H4 (cell line): ENCODE measurements around the gene SLC2A3. TPM values are rescaled to one million over a fixed set of nuclear protein-coding genes. Genes with fewer than 3 reads are reported as not detected.
"Not testable (repeated sequence)": the region's sequence is repeated elsewhere in the genome, so short reads cannot be mapped to it uniquely, and the experiment has no call there.

ENCODE experiments used
- DNase-seq: peaks from one replicate; pipeline ENCODE4 v3.0.0-alpha.2; 2015; ENCODE audit warnings: low spot score
- total RNA-seq: library from RNA; depleted of rRNA; stranded (reverse); fragments of >200 nt; shearing (Covaris generic); gene quantifications from 2 replicates; pipeline ENCODE4 v1.2.3, GENCODE V29; 2014

The SLC2A3 gene
- total RNA-seq, 1 experiment from 2014 or later, result 51.9 TPM

DNA sequence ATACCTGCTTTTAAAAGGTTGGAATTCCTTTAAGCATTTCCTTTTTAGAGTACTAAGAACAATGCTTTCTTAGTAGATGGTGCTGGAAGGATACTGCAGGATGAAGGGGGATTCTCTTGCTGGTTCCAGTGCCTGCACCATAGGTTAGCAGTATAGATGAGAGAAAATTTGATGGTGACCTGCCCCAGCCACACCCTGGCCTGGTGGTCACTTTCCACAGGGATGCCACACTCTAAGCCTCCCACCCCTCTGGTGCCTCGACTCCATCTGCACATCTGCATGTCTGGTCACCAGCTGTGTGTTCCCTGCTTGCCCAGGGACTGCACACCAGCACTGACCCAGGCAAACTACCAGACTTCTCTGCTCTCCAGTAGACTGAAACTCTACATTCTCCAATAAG lies 19.1 kb downstream of the SLC2A3 start:
- no peak for DNase-seq

DNA sequence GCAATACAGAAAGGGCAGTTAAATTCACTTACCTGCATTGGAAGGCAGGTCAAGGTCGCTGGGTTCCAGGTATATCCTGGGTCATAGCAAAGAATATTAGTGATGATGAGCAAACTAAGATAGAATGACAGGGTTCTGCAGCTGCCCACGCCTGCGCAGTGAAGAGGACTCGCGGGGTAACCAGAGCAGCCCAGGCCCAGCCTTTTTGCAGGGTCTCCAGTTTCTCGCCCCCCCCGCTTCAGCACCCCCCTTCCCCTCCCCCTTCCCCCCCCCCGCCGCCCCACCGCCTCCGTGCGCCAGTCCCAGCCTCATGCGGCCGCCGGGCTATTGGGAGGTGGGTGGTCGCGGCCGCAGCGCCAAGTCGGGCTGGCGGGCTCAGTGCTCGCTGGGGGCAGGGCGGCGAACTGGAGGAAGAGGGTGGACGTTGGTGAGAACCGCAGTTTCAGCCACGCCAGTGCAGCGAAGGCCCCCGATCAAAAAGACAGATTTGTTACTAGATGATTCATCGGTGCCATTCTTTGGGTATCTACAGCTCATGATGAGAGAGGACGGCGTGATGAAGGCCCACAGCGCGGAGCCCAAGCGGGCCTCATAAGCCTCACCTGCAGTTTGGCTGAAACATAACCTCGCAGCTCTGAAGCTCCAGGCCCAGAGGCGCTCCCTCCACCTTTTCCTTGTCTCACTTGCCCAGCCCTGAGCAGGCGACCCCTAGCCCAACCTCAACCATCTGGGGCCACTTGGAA lies 20.2 kb downstream of the SLC2A3 start:
- DNase-seq, result no peak

DNA sequence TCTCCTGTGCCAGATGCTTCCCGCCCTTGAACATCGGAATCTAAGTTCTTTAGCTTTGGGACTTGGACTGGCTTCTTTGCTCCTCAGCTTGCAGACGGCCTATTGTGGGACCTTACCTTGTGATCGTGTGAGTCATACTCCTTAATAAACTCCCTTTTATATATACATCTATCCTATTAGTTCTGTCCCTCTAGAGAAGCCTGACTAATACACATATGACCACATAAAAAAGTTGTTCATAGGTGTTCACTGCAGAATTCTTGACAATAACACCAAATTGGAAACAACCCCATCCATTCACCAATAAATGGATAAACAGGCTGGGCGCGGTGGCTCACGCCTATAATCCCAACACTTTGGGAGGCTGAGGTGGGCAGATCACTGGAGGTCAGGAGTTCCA lies 25.9 kb downstream of the SLC2A3 start:
- not testable (repeated sequence) for DNase-seq

DNA sequence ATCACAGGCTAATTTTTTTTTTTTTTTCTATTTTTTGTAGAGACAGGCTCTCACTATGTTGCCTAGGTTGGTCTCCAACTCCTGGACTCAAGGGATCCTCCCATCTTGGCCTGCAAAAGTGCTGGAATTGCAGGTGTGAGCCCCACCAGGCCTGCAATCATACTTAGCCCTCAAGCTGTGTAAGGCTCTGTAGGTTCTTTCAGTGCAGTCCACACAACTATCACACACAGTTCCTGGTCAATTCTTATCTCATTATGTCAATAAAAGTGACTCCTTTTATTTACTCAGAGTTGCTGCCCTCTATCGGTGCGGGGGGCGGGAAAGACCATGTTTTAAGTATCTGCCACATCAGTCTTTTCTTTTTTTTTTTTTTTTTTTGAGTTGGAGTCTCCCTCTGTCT lies 29.0 kb downstream of the SLC2A3 start:
- peak; percentile 66 for DNase-seq

DNA sequence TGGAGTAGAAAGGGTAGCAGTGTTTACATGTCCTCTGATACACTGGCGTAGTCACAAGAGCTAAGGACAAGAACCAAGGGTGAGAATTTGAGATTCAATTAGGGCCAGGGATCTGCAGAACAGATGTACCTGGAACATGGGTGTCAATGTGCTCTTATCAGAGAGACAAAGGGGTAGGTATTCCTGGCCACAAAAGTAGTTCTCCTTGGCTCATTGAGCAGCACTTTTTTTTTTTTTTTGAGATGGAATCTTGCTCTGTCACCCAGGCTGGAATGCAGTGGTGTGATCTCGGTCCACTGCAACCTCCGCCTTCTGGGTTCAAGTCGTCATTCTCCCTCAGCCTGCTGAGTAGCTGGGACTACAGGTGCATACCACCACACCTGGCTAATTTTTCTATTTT lies 29.7 kb downstream of the SLC2A3 start:
- not testable (repeated sequence) for DNase-seq

DNA sequence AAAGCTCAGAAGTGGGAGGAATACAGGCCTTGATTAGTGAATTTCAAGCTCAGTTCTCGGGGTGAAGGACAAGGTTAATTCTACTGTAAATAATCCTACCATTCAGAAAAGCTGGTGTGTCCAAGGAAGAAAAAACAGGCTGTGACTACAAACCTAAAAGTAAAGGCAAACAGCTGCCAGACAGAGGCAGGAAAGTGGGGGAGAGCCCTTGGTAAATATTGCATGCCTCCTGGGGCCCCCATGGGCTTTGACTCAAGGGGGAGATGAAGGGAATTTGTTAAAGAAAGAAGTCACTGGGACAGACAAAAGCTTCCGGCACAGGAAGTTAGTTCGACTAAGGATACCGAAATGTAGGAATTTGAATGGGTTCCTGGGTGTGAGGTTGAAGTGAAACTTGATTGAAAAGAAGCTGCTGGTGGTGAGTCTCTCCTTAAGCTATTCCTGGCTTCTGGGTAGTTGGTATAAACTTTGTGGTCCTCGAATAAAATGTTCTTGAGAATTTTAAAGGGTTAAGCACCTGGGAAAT lies 30.3 kb downstream of the SLC2A3 start:
- DNase-seq, result not testable (repeated sequence)

DNA sequence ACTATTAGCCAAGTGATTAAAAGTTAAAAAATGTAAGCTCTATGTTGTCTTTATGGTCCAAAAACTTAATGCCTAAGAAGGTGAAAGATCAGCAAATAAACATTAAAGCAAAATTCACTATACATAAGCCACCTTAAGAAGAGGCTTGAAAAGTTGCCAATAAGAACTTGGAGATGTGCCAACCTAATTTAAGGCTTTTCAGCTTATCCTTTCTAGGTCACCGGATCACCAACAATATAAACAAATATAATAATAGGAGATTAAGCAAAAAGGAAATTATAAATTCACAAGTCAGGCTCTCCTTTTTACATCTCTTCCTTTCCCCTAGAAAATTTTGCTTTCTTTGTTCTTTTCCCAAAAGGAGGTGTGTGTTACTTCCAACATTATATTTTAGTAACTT lies 30.9 kb downstream of the SLC2A3 start:
- DNase-seq, result no peak

DNA sequence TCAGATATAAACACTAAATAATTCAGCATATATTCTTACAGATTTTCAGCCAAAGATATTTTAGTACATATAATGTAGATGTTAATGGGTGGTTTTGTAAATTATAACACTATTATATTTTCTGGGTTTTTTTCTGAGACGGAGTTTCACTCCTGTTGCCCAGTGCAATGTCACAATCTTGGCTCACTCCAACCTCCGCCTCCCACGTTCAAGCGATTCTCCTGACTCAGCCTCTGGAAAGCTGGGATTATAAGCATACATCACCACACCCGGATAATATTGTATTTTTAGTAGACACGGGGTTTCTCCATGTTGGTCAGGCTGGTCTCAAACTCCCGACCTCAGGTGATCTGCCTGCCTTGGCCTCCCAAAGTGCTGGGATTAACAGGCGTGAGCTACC lies 33.6 kb downstream of the SLC2A3 start:
- not testable (repeated sequence) for DNase-seq

DNA sequence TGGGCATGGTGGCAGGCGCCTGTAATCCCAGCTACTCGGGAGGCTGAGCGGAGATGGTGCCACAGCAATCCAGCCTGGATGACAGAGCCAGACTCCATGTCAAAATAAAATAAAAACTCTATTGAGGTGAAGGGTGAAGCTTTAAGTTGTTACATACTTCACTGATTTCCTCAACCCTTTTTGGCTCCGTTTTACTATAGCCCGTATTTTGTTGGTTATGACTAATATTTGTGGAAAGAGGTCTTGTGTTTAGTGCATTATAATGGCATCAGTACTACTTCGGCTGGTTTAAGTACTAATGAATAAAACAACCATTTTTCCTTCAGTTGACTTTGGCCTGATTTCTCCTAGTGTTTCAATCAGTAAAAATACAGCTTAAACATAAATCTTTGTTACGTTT lies 36.2 kb downstream of the SLC2A3 start:
- DNase-seq, result no peak

DNA sequence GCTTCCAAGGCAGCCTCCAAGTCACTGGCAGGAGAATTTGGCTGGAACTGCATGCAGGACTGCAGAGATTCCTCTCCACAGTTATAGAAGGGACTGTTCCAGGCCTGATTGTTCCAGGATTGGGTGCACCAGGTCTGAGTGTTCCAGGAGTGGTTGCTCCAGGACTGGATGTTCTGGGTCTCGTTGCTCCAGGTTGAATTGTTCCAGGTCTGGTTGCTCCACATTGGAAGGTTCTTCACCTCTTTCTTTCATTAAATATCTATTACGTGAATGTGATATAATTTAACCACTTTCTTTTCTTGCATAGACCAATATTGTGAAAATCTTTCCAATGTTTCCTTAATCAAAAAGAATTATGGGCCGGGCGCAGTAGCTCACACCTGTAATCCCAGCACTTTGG lies 39.3 kb downstream of the SLC2A3 start:
- DNase-seq, result not testable (repeated sequence)

DNA sequence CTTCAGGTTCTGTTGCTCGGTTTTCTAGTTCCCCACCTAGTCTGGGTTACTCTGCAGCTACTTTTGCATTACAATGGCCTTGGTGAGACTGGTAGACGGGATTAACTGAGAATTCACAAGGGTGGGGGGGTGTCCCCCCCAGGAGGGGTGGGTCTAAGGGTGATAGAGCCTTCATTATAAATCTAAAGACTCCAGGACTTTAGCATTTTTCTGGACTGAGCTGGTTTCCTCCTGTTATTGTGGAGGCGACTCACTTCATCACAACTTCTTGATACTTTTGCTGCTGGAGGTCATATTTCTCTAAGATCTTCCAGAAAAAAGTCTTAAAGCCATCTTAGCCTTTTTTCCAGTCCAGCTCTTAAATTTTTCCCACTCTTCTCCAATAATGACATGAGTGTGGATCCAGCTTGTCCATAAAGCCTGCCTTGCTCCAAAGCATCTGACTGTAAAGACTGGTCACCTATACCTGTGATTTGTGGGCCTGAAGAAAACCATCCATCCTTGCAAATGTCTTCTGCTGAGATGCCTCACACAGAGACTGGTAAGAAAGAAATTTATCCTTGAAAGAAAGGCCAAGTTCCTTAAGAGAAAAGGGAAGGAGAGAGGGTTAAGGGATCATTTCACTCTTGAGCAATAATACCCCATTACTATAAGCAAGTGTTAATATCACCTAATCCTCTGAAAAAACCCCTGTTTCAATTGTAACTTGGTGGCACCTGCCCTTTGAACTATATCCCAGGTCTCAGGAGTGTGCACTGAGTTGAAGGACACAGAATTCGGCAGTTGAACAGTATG lies 43.6 kb downstream of the SLC2A3 start:
- DNase-seq, result no peak

DNA sequence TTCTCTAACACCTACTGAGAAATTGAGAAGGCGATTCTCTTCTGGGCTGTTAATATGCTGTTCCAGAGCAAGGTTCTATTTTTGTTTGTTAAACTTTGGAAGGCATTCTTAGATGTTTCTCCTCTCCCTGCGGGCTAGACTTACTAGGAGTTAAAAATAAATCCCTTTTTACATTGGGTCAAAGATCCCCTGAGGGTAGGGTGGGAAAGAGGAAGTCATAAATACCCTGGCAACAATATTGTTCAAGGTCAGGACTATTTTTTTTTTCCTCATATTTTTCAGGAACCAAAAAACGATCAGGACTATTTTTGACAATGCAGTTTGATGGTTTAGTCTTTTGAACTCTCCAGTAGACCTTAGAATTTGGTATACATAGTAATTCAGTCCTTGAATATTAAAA lies 51.3 kb downstream of the SLC2A3 start:
- no peak for DNase-seq

DNA sequence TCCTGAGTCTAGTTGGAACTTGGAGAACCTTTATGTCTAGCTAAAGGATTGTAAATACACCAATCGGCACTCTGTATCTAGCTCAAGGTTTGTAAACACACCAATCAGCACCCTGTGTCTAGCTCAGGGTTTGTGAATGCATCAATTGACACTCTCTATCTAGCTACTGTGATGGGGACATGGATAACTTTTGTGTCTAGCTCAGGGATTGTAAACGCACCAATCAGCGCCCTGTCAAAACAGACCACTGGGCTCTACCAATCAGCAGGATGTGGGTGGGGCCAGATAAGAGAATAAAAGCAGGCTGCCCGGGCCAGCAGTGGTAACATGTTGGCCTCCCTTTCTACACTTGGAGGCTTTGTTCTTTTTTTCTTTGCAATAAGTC lies 54.3 kb downstream of the SLC2A3 start:
- not testable (repeated sequence) for DNase-seq

DNA sequence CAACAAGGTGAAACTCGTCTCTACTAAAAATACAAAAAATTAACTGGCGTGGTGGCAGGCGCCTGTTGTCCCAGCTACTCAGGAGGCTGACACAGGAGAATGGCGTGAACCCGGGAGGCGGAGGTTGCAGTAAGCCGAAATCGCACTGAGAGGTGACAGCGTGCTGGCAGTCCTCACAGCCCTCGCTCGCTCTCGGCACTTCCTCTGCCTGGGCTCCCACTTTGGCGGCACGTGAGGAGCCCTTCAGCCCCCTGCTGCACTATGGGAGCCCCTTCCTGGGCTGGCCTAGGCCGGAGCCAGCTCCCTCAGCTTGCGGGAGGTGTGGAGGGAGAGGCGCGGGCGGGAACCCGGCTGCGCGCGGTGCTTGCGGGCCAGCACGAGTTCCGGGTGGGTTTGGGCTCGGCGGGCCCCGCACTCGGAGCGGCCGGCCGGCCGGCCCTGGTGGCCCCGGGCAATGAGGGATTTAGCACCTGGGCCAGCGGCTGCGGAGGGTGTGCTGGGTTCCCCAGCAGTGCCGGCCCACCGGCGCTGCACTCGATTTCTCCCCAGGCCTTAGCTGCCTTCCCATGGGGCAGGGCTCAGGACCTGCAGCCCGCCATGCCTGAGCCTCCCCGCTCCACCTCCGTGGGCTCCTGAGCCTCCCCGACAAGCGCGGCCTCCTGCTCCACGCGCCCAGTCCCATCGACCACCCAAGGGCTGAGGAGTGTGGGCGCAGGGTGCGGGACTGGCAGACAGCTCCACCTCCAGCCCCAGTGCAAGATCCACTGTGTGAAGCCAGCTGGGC lies 54.8 kb downstream of the SLC2A3 start:
- not testable (repeated sequence) for DNase-seq

DNA sequence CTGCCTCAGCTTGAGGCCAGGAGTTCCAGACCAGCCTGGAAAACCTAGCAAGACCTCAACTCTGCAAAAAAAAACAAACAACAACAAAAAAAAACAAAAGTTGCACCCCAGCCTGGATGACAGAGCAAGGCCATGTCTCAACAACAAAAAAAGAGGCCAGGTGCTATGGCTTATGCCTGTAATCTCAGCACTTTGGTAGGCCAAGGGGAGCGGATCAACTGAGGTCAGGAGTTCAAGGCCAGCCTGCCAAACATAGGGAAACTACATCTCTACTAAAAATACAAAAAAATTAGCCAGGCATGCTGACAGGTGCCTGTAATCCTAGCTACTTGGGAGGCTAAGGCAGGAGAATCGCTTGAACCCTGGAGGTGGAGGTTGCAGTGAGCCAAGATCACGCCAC lies 56.7 kb downstream of the SLC2A3 start:
- no peak for DNase-seq

DNA sequence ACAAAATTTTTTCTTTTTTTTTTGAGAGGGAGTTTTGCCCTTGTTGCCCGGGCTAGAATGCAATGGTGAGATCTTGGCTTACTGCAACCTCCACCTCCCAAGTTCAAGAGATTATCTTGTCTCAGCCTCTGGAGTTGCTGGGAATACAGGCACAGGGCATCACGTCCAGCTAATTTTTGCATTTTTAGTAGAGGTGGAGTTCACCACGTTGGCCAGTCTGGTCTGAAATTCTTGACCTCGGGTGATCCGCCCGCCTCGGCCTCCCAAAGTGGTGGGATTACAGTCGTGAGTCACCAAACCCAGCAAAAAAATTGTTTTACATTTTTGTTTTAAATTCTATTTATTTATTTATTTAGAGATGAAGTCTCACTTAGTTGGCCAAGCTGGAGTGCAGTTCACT lies 58.6 kb downstream of the SLC2A3 start:
- DNase-seq, result no peak

DNA sequence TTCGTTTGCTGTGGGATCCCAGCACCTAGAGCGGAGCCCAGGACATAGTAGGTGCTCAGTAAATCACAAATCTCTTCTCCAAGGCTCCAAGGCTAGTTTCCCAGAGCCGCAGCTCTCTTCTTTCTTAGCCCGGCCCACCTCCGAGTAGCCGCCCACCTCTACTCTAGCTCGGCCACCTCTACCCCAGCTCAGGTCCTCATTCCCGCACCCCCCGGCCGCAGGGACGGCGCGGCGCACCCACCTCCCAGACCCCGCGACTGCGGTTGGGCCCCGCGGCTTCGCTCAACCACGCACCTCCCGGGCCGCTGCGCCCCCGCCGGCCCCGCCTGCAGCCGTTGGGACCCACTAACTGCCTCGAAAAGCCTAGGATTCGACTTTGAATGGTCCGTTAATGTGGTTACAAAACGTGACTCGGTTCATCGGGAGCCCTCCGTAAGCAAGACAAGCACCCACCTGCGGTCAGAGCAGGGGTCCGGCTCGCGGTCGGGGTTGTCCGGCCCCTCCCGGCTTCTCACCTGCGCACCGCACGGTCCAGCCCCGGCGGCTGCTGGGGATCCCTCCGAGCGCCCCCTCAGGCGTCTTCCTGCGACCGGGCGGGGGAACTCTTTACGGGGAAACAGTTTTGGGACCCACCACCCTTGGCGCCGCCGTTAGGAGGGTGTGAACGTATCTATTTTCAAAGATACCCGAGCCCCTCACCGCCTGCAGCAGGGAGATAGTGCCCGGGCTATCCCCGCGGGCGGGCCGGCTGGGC lies 63.2 kb downstream of the SLC2A3 start, which contains the start of gene SLC2A14:
Gene SLC2A14, minus strand, starts transcription at position 350 of the 754 bp plus-strand sequence. CDS start 3,035 bp downstream, outside the sequence.
- DNase-seq, result no peak

DNA sequence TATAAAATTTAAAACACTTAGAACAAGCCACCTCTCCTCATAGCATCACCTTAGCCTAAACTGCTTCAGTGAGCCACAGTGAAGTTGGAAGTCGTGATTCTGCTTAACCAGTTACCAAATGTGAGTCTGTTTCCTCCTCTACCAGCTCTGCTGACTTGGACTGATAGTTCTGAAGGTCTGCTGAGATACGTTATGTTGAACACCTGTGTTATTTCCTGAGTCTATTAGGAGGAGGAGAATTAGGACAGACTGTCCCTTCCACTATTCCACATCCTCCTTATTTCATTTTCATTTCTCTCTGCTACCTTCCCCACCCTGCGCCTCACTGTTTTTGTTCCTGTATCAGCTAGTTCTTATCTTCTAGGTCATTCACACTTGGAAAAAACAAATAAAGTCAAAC lies 65.7 kb downstream of the SLC2A3 start:
- DNase-seq, result no peak
